Hippocampal formation (tissue), 2 donors: ENCODE measurements around the gene TKT.
"Not testable (repeated sequence)": the region's sequence is repeated elsewhere in the genome, so short reads cannot be mapped to it uniquely, and the experiment has no call there.

Experiments used
- DNase-seq, 2 donors: peaks; one replicate each; lab custom pipeline; 2025; lab: John Stamatoyannopoulos, UW

TKT gene

GRCh38 chr3:53255775-53256703 is at the start of gene TKT:
Gene TKT, minus strand, starts transcription at chr3:53256022. Its CDS starts 80 bp downstream, at chr3:53255942.
- peak; percentile 80 to 87 for DNase-seq

- no peak for DNase-seq
These were observed 48.1 kb upstream of the TKT start for GRCh38 chr3:53303957-53304356.

- no peak for DNase-seq
These were observed 47.7 kb upstream of the TKT start for GRCh38 chr3:53303549-53303948.

GRCh38 chr3:53300826-53301225 is 45.0 kb upstream of the TKT start:
- no peak for DNase-seq

- peak in 1 of 2 donors; percentile 82 for DNase-seq
These were observed 43.8 kb upstream of the TKT start for GRCh38 chr3:53299611-53300023.

GRCh38 chr3:53295410-53295809 is 39.6 kb upstream of the TKT start:
- no peak for DNase-seq

GRCh38 chr3:53293867-53294266 is 38.0 kb upstream of the TKT start:
- no peak for DNase-seq

- no peak for DNase-seq
These were observed 32.4 kb upstream of the TKT start for GRCh38 chr3:53288214-53288613.

GRCh38 chr3:53287131-53287629 is 31.4 kb upstream of the TKT start:
- no peak for DNase-seq

GRCh38 chr3:53286727-53287126 is 30.9 kb upstream of the TKT start:
- DNase-seq: no peak

GRCh38 chr3:53282581-53282980 is 26.8 kb upstream of the TKT start:
- no peak for DNase-seq

- no peak for DNase-seq
These were observed 22.8 kb upstream of the TKT start for GRCh38 chr3:53278667-53279066.

GRCh38 chr3:53274938-53275605 is 19.2 kb upstream of the TKT start:
- DNase-seq: no peak

GRCh38 chr3:53273146-53273670 is 17.4 kb upstream of the TKT start:
- DNase-seq: no peak

GRCh38 chr3:53269888-53270880 is 14.4 kb upstream of the TKT start:
- DNase-seq: peak; percentile 72 to 73

GRCh38 chr3:53269193-53269592 is 13.4 kb upstream of the TKT start:
- DNase-seq: not testable (repeated sequence)

- no peak for DNase-seq
These were observed 11.9 kb upstream of the TKT start for GRCh38 chr3:53267766-53268165.

- DNase-seq: no peak
These were observed 8.9 kb upstream of the TKT start for GRCh38 chr3:53264718-53265117.

GRCh38 chr3:53263907-53264306 is 8.1 kb upstream of the TKT start:
- no peak for DNase-seq

- DNase-seq: no peak
These were observed 5.9 kb upstream of the TKT start for GRCh38 chr3:53261712-53262111.

GRCh38 chr3:53260286-53260785 is 4.5 kb upstream of the TKT start:
- no peak for DNase-seq
